HepG2 (cell line): Measurements from ENCODE around the gene FRMD3. TPM values are rescaled to one million over a fixed set of nuclear protein-coding genes. Genes with fewer than 3 reads are reported as not detected.

Experiments
- JUND ChIP-seq: sonication (generic); formaldehyde crosslinking; IDR thresholded peaks from 2 replicates; pipeline ENCODE4 v1.8.0; 2022; ENCODE audit warnings: mild to moderate bottlenecking, missing genetic modification reagents
- KIAA2018 ChIP-seq: sonication (generic); formaldehyde crosslinking; IDR thresholded peaks from 2 replicates; pipeline ENCODE4 v1.5.0; 2020; ENCODE audit warnings: mild to moderate bottlenecking, missing genetic modification reagents, borderline replicate concordance
- ZFP36L1 ChIP-seq: sonication (generic); formaldehyde crosslinking; IDR thresholded peaks from 2 replicates; pipeline ENCODE4 v1.8.0; 2022; ENCODE audit warnings: mild to moderate bottlenecking, missing genetic modification reagents, moderate library complexity
- ZNF414 ChIP-seq: sonication (generic); formaldehyde crosslinking; IDR thresholded peaks from 2 replicates; pipeline ENCODE4 v1.5.0; 2020; ENCODE audit warnings: missing genetic modification reagents
- ZNF607 ChIP-seq: sonication (generic); formaldehyde crosslinking; IDR thresholded peaks from 2 replicates; pipeline ENCODE4 v1.5.1; 2020; ENCODE audit warnings: missing genetic modification reagents, mild to moderate bottlenecking, borderline replicate concordance
- ZNF678 ChIP-seq: sonication (generic); formaldehyde crosslinking; IDR thresholded peaks from 2 replicates; pipeline ENCODE4 v1.4.0; 2020; ENCODE audit warnings: mild to moderate bottlenecking, missing genetic modification reagents
- polyA plus RNA-seq, 8 experiments: library from polyadenylated mRNA; depleted of rRNA in 3 of 8; stranded (reverse) in 7 of 8; unstranded in 1 of 8; fragments of >200 nt; fragmentation: Illumina TruSeq in 4 of 8; extraction: Trizol in 4 of 8; gene quantifications; 2 replicates each; pipeline versions ENCODE4 v1.2.1 to v1.2.3, GENCODE V29; 2011 to 2016; ENCODE audit warnings: low read depth in 4 of 8, missing spikeins in 1 of 8, mixed read lengths in 1 of 8; ENCODE audit not compliant: insufficient read depth in 1 of 8
- total RNA-seq, 5 experiments: library from RNA; depleted of rRNA; stranded (reverse); fragments of >200 nt; fragmentation: Illumina TruSeq; extraction: Trizol; gene quantifications; 2 replicates each; pipeline ENCODE4 v1.2.3, GENCODE V29; 2016; ENCODE audit warnings: low read depth in 1 of 5

FRMD3 gene
- total and polyA plus RNA-seq, 2 of the 13 experiments (the other 11 are each of a cell fraction or from before 2014, with no cell fraction given) = 3.2 to 7.7 TPM

DNA sequence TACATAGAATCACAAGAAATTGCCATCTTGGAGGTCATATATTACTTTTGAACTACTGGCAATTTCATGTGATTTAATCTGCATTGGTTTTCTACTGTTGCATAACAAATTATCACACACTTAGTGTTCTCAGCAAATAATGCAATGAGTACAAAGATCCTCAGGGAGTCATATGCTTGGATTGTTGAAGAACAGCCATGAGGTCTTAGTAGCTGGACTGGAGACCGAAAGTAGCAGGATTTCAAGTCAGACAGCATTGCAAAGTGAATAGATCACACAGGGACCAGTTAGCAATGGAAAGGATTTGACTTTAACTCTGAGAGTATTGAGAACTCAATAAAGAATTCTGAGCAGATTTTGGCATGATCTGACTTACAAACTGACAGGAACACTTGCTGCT, 32.2 kb upstream of the FRMD3 start (continued):
- TF ChIP-seq KIAA2018 (CRISPR knock-in tag) (no peak), ZNF414 (CRISPR knock-in tag) (no peak), ZNF678 (CRISPR knock-in tag) (no peak), JUND (CRISPR knock-in tag) (no peak), ZNF607 (no peak), ZFP36L1 (CRISPR knock-in tag) (no peak)
